SU-DHL-6 (cell line): Measurements from ENCODE around the gene PDZD2.

ENCODE experiments used
- H2AFZ ChIP-seq: fragments of 200-600 bp; sonication (generic); 2 replicates; pipeline ENCODE4 v1.6.1; 2014; ENCODE audit warnings: low read depth, mild to moderate bottlenecking, moderate library complexity, mixed read lengths, antibody characterized with exemption, low read length; ENCODE audit not compliant: severe bottlenecking
- H3F3A ChIP-seq: fragments of 200-600 bp; shearing (Covaris generic); 2 replicates; pipeline ENCODE4 v1.6.0; 2016; ENCODE audit warnings: antibody characterized with exemption, mild to moderate bottlenecking; ENCODE audit not compliant: insufficient read depth
- H3K27ac ChIP-seq: fragments of 200-600 bp; sonication (generic); 2 replicates; pipeline ENCODE4 v1.5.1; 2016; ENCODE audit warnings: low read depth, mild to moderate bottlenecking, low read length, moderate library complexity, mixed read lengths
- H3K27me3 ChIP-seq: fragments of 200-600 bp; sonication (generic), shearing (Covaris generic); 2 replicates; pipeline ENCODE4 v1.6.0; 2014; ENCODE audit warnings: mild to moderate bottlenecking, low read length
- H3K36me3 ChIP-seq: fragments of 200-600 bp; sonication (generic); 2 replicates; pipeline ENCODE4 v1.6.1; 2014; ENCODE audit warnings: mild to moderate bottlenecking, low read length, mixed read lengths
- H3K4me2 ChIP-seq: fragments of 300-600, 200-600 bp; shearing (Covaris generic), sonication (generic); 2 replicates; pipeline ENCODE4 v1.6.0; 2014; ENCODE audit warnings: low read length, low read depth, mild to moderate bottlenecking; ENCODE audit not compliant: poor library complexity, severe bottlenecking
- H3K4me3 ChIP-seq: fragments of 200-600 bp; sonication (generic); 2 replicates; pipeline ENCODE4 v1.5.1; 2014; ENCODE audit warnings: antibody characterized with exemption, low read length, mild to moderate bottlenecking, mixed read lengths; ENCODE audit not compliant: insufficient read depth, poor library complexity, severe bottlenecking
- H3K79me2 ChIP-seq: fragments of 200-600 bp; sonication (generic); 2 replicates; pipeline ENCODE4 v1.6.1; 2014; ENCODE audit warnings: mild to moderate bottlenecking, low read length, moderate library complexity; ENCODE audit not compliant: insufficient read depth
- H3K9ac ChIP-seq: fragments of 200-600 bp; sonication (generic); 2 replicates; pipeline ENCODE4 v1.7.0; 2014; ENCODE audit warnings: mild to moderate bottlenecking, low read length
- H3K9me2 ChIP-seq: fragments of 200-600 bp; sonication (generic); replicated peaks from 2 replicates; pipeline ENCODE4 v1.6.1; 2014; ENCODE audit warnings: low read length; ENCODE audit not compliant: insufficient read depth
- H3K9me3 ChIP-seq: fragments of 200-600 bp; sonication (generic); 2 replicates; pipeline ENCODE4 v1.6.1; 2014; ENCODE audit warnings: low read length, mixed read lengths; ENCODE audit not compliant: insufficient read depth
- H4K20me1 ChIP-seq: fragments of 200-600 bp; sonication (generic); 2 replicates; pipeline ENCODE4 v1.6.1; 2014; ENCODE audit warnings: low read depth, mild to moderate bottlenecking, antibody characterized with exemption, low read length, moderate library complexity, mixed read lengths
- CTCF ChIP-seq: fragments of 200-600 bp; sonication (generic); IDR thresholded peaks from one replicate; pipeline ENCODE4 v1.5.1; 2017; ENCODE audit warnings: antibody characterized with exemption, mild to moderate bottlenecking, low read length, moderate library complexity; ENCODE audit not compliant: insufficient read depth, poor library complexity, severe bottlenecking
- EZH2phosphoT487 ChIP-seq: fragments of 200-600 bp; sonication (generic), shearing (Covaris generic); conservative IDR thresholded peaks from 2 replicates; pipeline ENCODE4 v1.6.1; 2018; ENCODE audit warnings: mild to moderate bottlenecking, antibody characterized with exemption, low read length, moderate library complexity, mixed read lengths

The PDZD2 gene

DNA sequence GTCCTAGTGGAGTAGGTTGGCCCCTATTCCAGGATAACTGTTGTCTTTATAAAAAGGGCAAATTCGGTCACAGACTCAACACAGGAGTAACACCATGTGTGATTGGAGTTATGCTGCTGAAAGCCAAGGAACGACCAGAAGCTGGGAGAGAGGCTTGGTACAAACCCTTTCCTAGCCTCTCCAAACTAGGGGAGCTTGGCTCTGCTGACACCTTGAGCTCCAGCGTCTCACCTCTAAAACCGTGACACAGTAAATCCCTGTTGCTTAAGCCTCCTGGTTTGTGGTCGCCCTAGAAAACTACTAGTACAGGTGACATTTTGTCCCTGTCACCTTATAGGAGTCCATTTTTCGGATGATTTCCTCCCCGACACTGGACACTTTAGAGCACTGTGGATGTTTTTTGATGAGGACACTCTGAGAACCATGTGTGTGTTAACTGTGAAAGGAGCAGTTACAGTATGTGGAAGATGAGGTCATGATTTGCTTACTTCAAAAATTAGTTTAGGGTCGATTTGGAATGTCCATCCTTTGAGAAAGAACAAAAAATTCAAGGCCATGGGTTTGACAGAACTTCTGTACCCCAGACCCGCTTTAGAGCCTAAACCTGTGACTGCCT lies 167.0 kb downstream of the PDZD2 start:
- no peak overlapping the region for H3K4me2 ChIP-seq
- no peaks in the 10 kb centered on the region for H3F3A ChIP-seq
- no peaks in the 10 kb centered on the region for H3K36me3 ChIP-seq
- no peaks in the 10 kb centered on the region for H4K20me1 ChIP-seq
- no peaks in the 10 kb centered on the region for H3K79me2 ChIP-seq
- no peak overlapping the region for H2AFZ ChIP-seq
- no peaks in the 10 kb centered on the region for H3K9me2 ChIP-seq
- H3K9me3 ChIP-seq = no peaks in the 10 kb centered on the region
- H3K27me3 ChIP-seq = no peaks in the 10 kb centered on the region
- no peak overlapping the region for H3K9ac ChIP-seq
- no peak for TF ChIP-seq CTCF
- H3K27ac ChIP-seq = no peak overlapping the region
- H3K4me3 ChIP-seq = no peak overlapping the region

DNA sequence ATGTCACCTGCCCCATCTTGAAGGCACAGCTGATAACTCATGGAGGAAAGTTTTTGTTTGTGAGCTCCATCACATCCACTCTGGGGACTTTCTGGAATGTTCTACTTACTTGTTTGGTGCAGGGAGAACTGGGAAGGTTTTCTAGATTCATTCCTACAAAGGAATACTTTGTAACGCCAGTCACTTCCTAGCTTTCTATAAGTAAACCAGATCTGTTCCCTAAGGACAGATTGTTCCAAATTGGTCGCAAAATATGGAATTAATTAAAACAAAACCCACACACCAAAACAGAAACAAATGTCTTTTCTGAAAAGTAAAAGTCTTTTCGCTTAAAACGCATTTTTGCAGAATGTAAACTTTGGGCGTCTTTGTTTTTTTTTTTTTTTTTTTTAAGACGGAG lies 167.6 kb downstream of the PDZD2 start:
- TF ChIP-seq EZH2phosphoT487 = no peak
- TF ChIP-seq CTCF = no peak
- no peaks in the 10 kb centered on the region for H4K20me1 ChIP-seq
- H3K9ac ChIP-seq = no peak overlapping the region
- H2AFZ ChIP-seq = no peak overlapping the region
- no peak overlapping the region for H3K4me2 ChIP-seq
- H3K9me3 ChIP-seq = no peaks in the 10 kb centered on the region
- no peaks in the 10 kb centered on the region for H3K9me2 ChIP-seq
- no peaks in the 10 kb centered on the region for H3K36me3 ChIP-seq
- H3K4me3 ChIP-seq = no peak overlapping the region
- H3K27ac ChIP-seq = no peak overlapping the region
- H3F3A ChIP-seq = no peaks in the 10 kb centered on the region
- no peaks in the 10 kb centered on the region for H3K79me2 ChIP-seq
- H3K27me3 ChIP-seq = no peaks in the 10 kb centered on the region

DNA sequence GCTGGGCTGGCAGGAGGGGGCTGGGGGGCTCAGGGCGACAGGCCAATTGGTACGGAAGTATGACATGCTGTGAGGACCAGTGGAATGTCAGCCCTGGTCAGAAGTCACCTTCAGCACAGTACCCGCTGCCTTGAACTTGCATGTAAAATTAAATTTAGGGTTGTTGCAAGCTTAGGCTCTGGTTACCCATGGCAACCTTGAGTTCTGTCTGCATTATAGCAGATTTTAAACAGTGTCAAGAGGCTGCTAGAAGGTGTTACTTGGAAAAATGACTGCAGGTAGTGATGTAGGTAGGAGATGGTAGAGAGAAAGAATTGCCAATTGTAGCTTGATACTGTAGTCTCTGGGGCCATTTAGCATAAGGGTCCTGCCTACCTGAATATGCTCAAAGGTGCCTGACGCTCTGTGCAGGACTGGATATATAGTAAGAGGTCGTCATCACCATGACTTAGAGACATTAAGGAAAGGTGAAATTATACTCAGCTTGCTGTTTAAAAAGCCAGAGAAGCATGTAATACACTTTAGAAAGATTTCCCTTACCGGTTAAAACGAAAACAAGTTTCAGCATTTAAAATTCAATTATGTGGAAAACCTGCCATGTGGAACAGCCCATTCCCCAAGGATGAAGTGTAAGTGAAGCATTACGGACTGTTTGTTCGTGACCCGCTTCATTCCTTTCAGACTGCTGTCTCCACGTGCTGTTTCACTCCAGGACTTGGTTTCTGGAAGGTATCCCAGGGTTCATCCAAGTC lies 169.0 kb downstream of the PDZD2 start:
- Histone ChIP-seq H3K79me2 (no peaks in the 10 kb centered on the region), H3K4me3 (no peak overlapping the region), H3K9me2 (no peaks in the 10 kb centered on the region), H3K27me3 (no peaks in the 10 kb centered on the region), H3F3A (no peaks in the 10 kb centered on the region), H3K9me3 (no peaks in the 10 kb centered on the region), H3K9ac (no peak overlapping the region), H4K20me1 (no peaks in the 10 kb centered on the region), H3K27ac (no peak overlapping the region), H2AFZ (no peak overlapping the region), H3K4me2 (no peak overlapping the region), H3K36me3 (no peaks in the 10 kb centered on the region)
- TF ChIP-seq EZH2phosphoT487 = no peak
- no peak for TF ChIP-seq CTCF
